ENCODE measurements around the gene KIF17. TPM values are rescaled to one million over a fixed set of nuclear protein-coding genes. Genes with fewer than 3 reads are reported as not detected.

Gene KIF17
- total and polyA plus RNA-seq, 2 of the 8 experiments (the other 6 are each of a cell fraction or from before 2014, with no cell fraction given): 6.9 to 10.4 TPM

- TF ChIP-seq HDAC6 (IDR thresholded peaks at IDR 0.05; ENCODE audit: low read depth, low read length): no peak
- TF ChIP-seq ASH2L (IDR thresholded peaks at IDR 0.05; ENCODE audit: low read length): no peak
- TF ChIP-seq, protein P1, sequence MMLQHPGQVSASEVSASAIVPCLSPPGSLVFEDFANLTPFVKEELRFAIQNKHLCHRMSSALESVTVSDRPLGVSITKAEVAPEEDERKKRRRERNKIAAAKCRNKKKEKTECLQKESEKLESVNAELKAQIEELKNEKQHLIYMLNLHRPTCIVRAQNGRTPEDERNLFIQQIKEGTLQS (IDR thresholded peaks at IDR 0.05; ENCODE audit: insufficient read depth, low read depth, low read length): no peak
- no peak for TF ChIP-seq POLR2A (IDR thresholded peaks at IDR 0.05; ENCODE audit: control extremely low read depth in 1 of 2, low read depth in 2 of 2, low read length in 2 of 2)
- TF ChIP-seq SP2 (IDR thresholded peaks at IDR 0.05; ENCODE audit: low read length): no peak
- TF ChIP-seq SIN3A (conservative IDR thresholded peaks at IDR 0.05 in 1 of 2, IDR thresholded peaks at IDR 0.05 in 1 of 2; ENCODE audit: low read depth in 1 of 2, low read length in 2 of 2): no peak
- no peak for TF ChIP-seq POU5F1 (IDR thresholded peaks at IDR 0.05; ENCODE audit: low read depth, low read length)
These were observed 30.7 kb downstream of the KIF17 start (continued) for GRCh38 chr1:20686883-20687725.
